ENCODE data around the gene APBB2. TPM values are rescaled to one million over a fixed set of nuclear protein-coding genes. Genes with fewer than 3 reads are reported as not detected.

The APBB2 gene
- total and polyA plus RNA-seq, 4 donors, result 4.8 to 31.5 (median 11.2) TPM

DNA sequence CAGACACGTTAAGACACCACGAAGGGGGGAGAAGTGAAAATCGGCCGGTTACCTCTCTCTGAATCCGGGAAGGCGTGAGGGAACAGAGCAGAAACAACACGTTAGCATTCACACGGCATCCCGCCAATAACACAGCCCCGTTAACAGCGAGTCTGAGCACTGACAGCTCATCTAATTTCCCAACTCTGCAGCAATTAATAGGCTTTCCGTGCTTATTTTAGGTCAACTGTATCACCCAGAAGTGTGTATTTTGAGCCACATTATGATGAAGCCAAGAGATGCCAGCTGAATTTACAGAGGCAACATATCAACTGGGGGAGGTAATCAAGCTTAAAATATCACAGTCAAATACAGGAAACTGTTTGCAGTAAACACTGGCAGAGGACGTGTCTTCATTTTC is 372.0 kb downstream of the APBB2 start:
- H3K9me3 ChIP-seq (ENCODE audit: control insufficient read depth in 4 of 4, low read length in 3 of 4), result no peaks in the 10 kb centered on the region
- no peak overlapping the region for H3K27ac ChIP-seq (ENCODE audit: low read depth in 1 of 2, low read length in 2 of 2)
- no peak overlapping the region for H3K4me3 ChIP-seq (ENCODE audit: low read depth in 1 of 3, low read length in 3 of 3)
- WGBS, result 81% methylated on average over 13 of the region's 13 CpGs
- no peaks in the 10 kb centered on the region for H3K4me1 ChIP-seq (ENCODE audit: control insufficient read depth in 4 of 4, insufficient read depth in 4 of 4, low read length in 3 of 4)
- TF ChIP-seq JUND (IDR thresholded peaks at IDR 0.05) (no peak), FOXA1 (IDR thresholded peaks at IDR 0.05) (no peak), CTCF (IDR thresholded peaks at IDR 0.05; ENCODE audit: low read depth, low read length, missing input control) (no peak), HNF4A (conservative IDR thresholded peaks at IDR 0.05) (no peak), YY1 (IDR thresholded peaks at IDR 0.05) (no peak), MAX (IDR thresholded peaks at IDR 0.05) (no peak), REST (IDR thresholded peaks at IDR 0.05) (no peak), FOXA2 (IDR thresholded peaks at IDR 0.05) (no peak), TAF1 (conservative IDR thresholded peaks at IDR 0.05) (no peak), EGR1 (IDR thresholded peaks at IDR 0.05; ENCODE audit: low read depth in 2 of 2) (no peak), SP1 (IDR thresholded peaks at IDR 0.05) (no peak), GABPA (IDR thresholded peaks at IDR 0.05 in 1 of 2, conservative IDR thresholded peaks at IDR 0.05 in 1 of 2) (no peak), RXRA (IDR thresholded peaks at IDR 0.05) (no peak), RAD21 (IDR thresholded peaks at IDR 0.05) (no peak), NR2F2 (IDR thresholded peaks at IDR 0.05) (no peak), HNF4G (IDR thresholded peaks at IDR 0.05) (no peak)
- TF ChIP-seq, protein P1, sequence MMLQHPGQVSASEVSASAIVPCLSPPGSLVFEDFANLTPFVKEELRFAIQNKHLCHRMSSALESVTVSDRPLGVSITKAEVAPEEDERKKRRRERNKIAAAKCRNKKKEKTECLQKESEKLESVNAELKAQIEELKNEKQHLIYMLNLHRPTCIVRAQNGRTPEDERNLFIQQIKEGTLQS (IDR thresholded peaks at IDR 0.05), result no peak
- TF ChIP-seq, protein P2, sequence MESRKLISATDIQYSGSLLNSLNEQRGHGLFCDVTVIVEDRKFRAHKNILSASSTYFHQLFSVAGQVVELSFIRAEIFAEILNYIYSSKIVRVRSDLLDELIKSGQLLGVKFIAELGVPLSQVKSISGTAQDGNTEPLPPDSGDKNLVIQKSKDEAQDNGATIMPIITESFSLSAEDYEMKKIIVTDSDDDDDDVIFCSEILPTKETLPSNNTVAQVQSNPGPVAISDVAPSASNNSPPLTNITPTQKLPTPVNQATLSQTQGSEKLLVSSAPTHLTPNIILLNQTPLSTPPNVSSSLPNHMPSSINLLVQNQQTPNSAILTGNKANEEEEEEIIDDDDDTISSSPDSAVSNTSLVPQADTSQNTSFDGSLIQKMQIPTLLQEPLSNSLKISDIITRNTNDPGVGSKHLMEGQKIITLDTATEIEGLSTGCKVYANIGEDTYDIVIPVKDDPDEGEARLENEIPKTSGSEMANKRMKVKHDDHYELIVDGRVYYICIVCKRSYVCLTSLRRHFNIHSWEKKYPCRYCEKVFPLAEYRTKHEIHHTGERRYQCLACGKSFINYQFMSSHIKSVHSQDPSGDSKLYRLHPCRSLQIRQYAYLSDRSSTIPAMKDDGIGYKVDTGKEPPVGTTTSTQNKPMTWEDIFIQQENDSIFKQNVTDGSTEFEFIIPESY (IDR thresholded peaks at IDR 0.05), result no peak
- H3K36me3 ChIP-seq (ENCODE audit: control insufficient read depth in 4 of 4, insufficient read depth in 3 of 4, low read depth in 1 of 4, low read length in 3 of 4), result peaks cover 0 to 3% (median 1%) of the 10 kb centered on the region in 4 donors
- no peak overlapping the region for H3K9ac ChIP-seq (ENCODE audit: low read depth in 1 of 2, low read length in 2 of 2)
- no peaks in the 10 kb centered on the region for H3K27me3 ChIP-seq (ENCODE audit: control insufficient read depth in 4 of 4, insufficient read depth in 4 of 4, low read length in 3 of 4)
- DNase-seq (ENCODE audit: low spot score), result no peak

Data from liver (tissue), 9 donors.